K562 (cell line): ENCODE data around the gene NDUFAB1. TPM values are rescaled to one million over a fixed set of nuclear protein-coding genes. Genes with fewer than 3 reads are reported as not detected.
A peak's percentile ranks its signal among the peaks of the same experiment; 100 is the strongest.

ENCODE experiments used
- CBFA2T3 ChIP-seq: fragments of 450-650 bp; IDR thresholded peaks from 2 replicates; pipeline ENCODE4 v1.6.1; 2017
- CXXC5 ChIP-seq: fragments of 250-450 bp; sonication (Bioruptor Pico); IDR thresholded peaks from 2 replicates; pipeline ENCODE4 v1.8.0; 2022; ENCODE audit warnings: inconsistent platforms, mild to moderate bottlenecking, moderate library complexity
- DMBX1 ChIP-seq: fragments of 250-450 bp; sonication (Bioruptor Pico); IDR thresholded peaks from 2 replicates; pipeline ENCODE4 v1.8.0; 2022; ENCODE audit warnings: inconsistent platforms, mild to moderate bottlenecking, moderate library complexity, borderline replicate concordance
- FOXO4 ChIP-seq: fragments of 450-650 bp; formaldehyde crosslinking; IDR thresholded peaks from 2 replicates; pipeline ENCODE4 v1.4.0; 2020; ENCODE audit warnings: mild to moderate bottlenecking, moderate library complexity
- IFI16 ChIP-seq: fragments of 250-450 bp; sonication (Bioruptor Pico); IDR thresholded peaks from 2 replicates; pipeline ENCODE4 v2.1.2; 2022; ENCODE audit warnings: mild to moderate bottlenecking, inconsistent platforms
- ILF3 ChIP-seq: fragments of 450-650 bp; IDR thresholded peaks from 2 replicates; pipeline ENCODE4 v1.6.1; 2018; ENCODE audit warnings: antibody characterized with exemption, mild to moderate bottlenecking, moderate library complexity, borderline replicate concordance
- POLR3A ChIP-seq: IDR thresholded peaks from 2 replicates; pipeline ENCODE4 v1.6.1; 2011; ENCODE audit warnings: borderline replicate concordance, mild to moderate bottlenecking, moderate library complexity; ENCODE audit not compliant: insufficient read length, insufficient read depth; ENCODE audit errors: extremely low read depth
- RBFOX2 ChIP-seq: fragments of 200-400 bp; formaldehyde crosslinking; IDR thresholded peaks from 2 replicates; pipeline ENCODE4 v1.6.1; 2017; ENCODE audit warnings: low read depth, mild to moderate bottlenecking, low read length, moderate library complexity
- SAP30 ChIP-seq: fragments of 200-600 bp; sonication (generic); IDR thresholded peaks from 2 replicates; pipeline ENCODE4 v1.6.1; 2012; ENCODE audit warnings: borderline replicate concordance, low read depth, mild to moderate bottlenecking, moderate library complexity, low read length, control low read depth, inconsistent platforms; ENCODE audit not compliant: insufficient read depth, poor library complexity, severe bottlenecking
- TEAD1 ChIP-seq, 2 experiments: fragments of 450-650 bp in 1 of 2; sonication (generic) in 1 of 2; formaldehyde crosslinking; IDR thresholded peaks; 2 replicates each; pipeline versions ENCODE4 v1.4.0 to v1.8.0; 2020 to 2022; ENCODE audit warnings: mild to moderate bottlenecking in 2 of 2, missing genetic modification reagents in 1 of 2
- ZNF23 ChIP-seq: fragments of 250-450 bp; sonication (Bioruptor Pico); IDR thresholded peaks from 2 replicates; pipeline ENCODE4 v1.4.0; 2020; ENCODE audit warnings: mild to moderate bottlenecking
- ZNF444 ChIP-seq: fragments of 250-450 bp; sonication (Bioruptor Pico); IDR thresholded peaks from 2 replicates; pipeline ENCODE4 v1.4.0; 2020; ENCODE audit warnings: mild to moderate bottlenecking, moderate library complexity
- ZNF609 ChIP-seq: sonication (generic); formaldehyde crosslinking; IDR thresholded peaks from 2 replicates; pipeline ENCODE4 v1.8.1; 2023; ENCODE audit warnings: missing genetic modification reagents, mild to moderate bottlenecking, borderline replicate concordance
- ZNF766 ChIP-seq: fragments of 200-800 bp; sonication (Bioruptor generic); conservative IDR thresholded peaks from 2 replicates; pipeline ENCODE4 v1.6.1; 2016; ENCODE audit warnings: missing genetic modification characterization, missing compliant biosample characterization
- ZNF77 ChIP-seq: fragments of 250-450 bp; sonication (Bioruptor Pico); IDR thresholded peaks from 2 replicates; pipeline ENCODE4 v1.5.0; 2020
- polyA plus RNA-seq, 8 experiments: library from polyadenylated mRNA; depleted of rRNA in 4 of 8; stranded (reverse) in 5 of 8; unstranded in 3 of 8; fragments of >200 nt; fragmentation: Nextera tagmentation in 2 of 8; fragmentation: Illumina TruSeq in 1 of 8; extraction: Ambion mirVana in 2 of 8; extraction: Trizol in 1 of 8; gene quantifications; 2 replicates each; pipeline versions ENCODE4 v1.2.1 to v1.2.3, GENCODE V29; 2011 to 2014; ENCODE audit warnings: inconsistent platforms in 1 of 8, missing spikeins in 1 of 8
- total RNA-seq, 7 experiments: library from RNA; depleted of rRNA in 6 of 7; stranded (reverse); fragments of >200 nt in 6 of 7; fragmentation: Illumina TruSeq in 2 of 7; extraction: Trizol in 2 of 7; gene quantifications; 2 replicates each; pipeline versions ENCODE4 v1.2.1 to v1.2.3, GENCODE V29; 2011 to 2021; ENCODE audit warnings: low replicate concordance in 1 of 7
- TF ChIP-seq, protein P1 (sequence below): sonication (generic); formaldehyde crosslinking; IDR thresholded peaks from 2 replicates; pipeline ENCODE4 v1.9.0; 2022; ENCODE audit warnings: mild to moderate bottlenecking, missing genetic modification reagents
- TF ChIP-seq, protein P2 (sequence below): fragments of 450-650 bp; IDR thresholded peaks from 2 replicates; pipeline ENCODE4 v1.6.1; 2016; ENCODE audit warnings: low read depth, mild to moderate bottlenecking, moderate library complexity
- TF ChIP-seq, protein P3 (sequence below): sonication (generic); formaldehyde crosslinking; IDR thresholded peaks from 2 replicates; pipeline ENCODE4 v1.8.1; 2023; ENCODE audit warnings: mild to moderate bottlenecking, missing genetic modification reagents, moderate library complexity

NDUFAB1 gene
- total and polyA plus RNA-seq, 9 of the 15 experiments (the other 6 are each of a cell fraction or from before 2014, with no cell fraction given): 123 to 481 (median 238) TPM

DNA sequence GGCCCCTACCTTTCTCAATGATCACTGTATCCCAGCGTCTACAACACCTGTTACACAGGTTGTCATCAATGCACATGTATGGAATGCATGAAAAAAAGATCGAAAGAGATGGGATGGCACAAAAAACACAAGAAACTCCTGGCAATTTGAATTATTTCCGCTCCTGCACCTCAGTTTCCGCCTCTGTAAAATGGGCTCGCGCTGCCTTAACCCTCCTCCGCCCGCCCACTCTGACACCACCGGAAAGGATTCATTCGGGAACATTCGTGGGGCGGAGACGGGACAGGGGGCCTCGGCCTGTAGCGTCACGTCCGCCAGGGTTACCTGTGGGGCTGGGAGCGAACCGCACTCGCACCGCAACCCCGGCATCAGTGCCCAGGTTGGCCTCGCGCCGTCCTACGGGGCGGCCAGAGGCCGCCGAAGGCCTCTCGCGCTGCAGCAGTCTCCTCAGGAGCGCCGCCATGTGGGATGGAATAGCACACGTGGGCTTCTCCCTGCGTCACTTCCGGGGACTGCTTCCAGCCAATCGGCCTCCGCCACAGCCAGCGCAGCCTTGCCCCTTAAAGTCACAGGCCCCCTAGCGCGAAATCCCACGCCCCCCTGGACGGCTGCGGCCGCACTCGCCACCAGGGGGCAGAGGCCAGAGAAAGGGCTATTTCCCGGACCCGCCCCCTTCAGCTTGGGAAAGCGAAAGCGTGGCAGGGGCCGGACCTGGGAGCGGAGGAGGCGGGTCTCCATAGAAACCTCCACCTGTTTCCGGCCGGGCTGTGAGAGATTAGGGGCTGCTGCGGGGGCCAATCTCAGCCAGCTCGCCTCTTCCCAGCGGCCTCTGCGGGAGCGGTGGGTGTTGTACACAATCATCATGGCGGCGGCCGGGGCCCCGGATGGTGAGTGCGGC, 39.0 kb downstream of the NDUFAB1 start, which contains the start of the genes EARS2 and UBFD1 (continued):
- no peak for TF ChIP-seq FOXO4 (CRISPR knock-in tag)
- peak; percentile 99 for TF ChIP-seq RBFOX2
- peak; percentile 64; the same call in 1 of the 2 replicates for TF ChIP-seq DMBX1 (CRISPR knock-in tag)
- peak; percentile 81 for TF ChIP-seq ZNF766
- TF ChIP-seq POLR3A: no peak
- peak in 1 of 2 experiments; percentile 52; a peak in 1 of 4 replicates for TF ChIP-seq TEAD1 (CRISPR knock-in tag; IDR thresholded peaks at IDR 0.05)
- TF ChIP-seq ILF3: no peak
- TF ChIP-seq, protein P1, sequence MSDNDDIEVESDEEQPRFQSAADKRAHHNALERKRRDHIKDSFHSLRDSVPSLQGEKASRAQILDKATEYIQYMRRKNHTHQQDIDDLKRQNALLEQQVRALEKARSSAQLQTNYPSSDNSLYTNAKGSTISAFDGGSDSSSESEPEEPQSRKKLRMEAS (CRISPR knock-in tag): peak; percentile 98
- no peak for TF ChIP-seq ZNF444 (CRISPR knock-in tag)
- peak; percentile 75 for TF ChIP-seq CBFA2T3
- no peak; the same call in 1 of the 2 replicates for TF ChIP-seq ZNF609 (CRISPR knock-in tag)
- TF ChIP-seq CXXC5 (CRISPR knock-in tag): peak; percentile 90
- no peak for TF ChIP-seq IFI16 (CRISPR knock-in tag)
- TF ChIP-seq ZNF77 (CRISPR knock-in tag): no peak
- peak; percentile 99 for TF ChIP-seq SAP30
- TF ChIP-seq ZNF23 (CRISPR knock-in tag): no peak
- TF ChIP-seq, protein P2, sequence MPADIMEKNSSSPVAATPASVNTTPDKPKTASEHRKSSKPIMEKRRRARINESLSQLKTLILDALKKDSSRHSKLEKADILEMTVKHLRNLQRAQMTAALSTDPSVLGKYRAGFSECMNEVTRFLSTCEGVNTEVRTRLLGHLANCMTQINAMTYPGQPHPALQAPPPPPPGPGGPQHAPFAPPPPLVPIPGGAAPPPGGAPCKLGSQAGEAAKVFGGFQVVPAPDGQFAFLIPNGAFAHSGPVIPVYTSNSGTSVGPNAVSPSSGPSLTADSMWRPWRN: 0 out of 2 replicates have a peak, but pooled peaks have one; percentile 37
- TF ChIP-seq, protein P3, sequence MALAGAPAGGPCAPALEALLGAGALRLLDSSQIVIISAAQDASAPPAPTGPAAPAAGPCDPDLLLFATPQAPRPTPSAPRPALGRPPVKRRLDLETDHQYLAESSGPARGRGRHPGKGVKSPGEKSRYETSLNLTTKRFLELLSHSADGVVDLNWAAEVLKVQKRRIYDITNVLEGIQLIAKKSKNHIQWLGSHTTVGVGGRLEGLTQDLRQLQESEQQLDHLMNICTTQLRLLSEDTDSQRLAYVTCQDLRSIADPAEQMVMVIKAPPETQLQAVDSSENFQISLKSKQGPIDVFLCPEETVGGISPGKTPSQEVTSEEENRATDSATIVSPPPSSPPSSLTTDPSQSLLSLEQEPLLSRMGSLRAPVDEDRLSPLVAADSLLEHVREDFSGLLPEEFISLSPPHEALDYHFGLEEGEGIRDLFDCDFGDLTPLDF (CRISPR knock-in tag): no peak
